TTC549 (cell line): ENCODE data around the gene KREMEN1.
"Not testable (repeated sequence)": the region's sequence is repeated elsewhere in the genome, so short reads cannot be mapped to it uniquely, and the experiment has no call there.

Source experiments
- FAIRE-seq: peaks from 2 replicates; lab custom pipeline; 2012; peaks lifted over from hg19 to GRCh38; lab: Jason Lieb, UNC

KREMEN1 gene

GRCh38 chr22:29072979-29073617 lies at the start of gene KREMEN1:
TSS of gene KREMEN1 (plus strand) at chr22:29073035. CDS start at chr22:29073131, 96 bp downstream.
- no peak for FAIRE-seq

GRCh38 chr22:29023172-29023796 lies 49.6 kb upstream of the KREMEN1 start:
- no peak for FAIRE-seq

DNA sequence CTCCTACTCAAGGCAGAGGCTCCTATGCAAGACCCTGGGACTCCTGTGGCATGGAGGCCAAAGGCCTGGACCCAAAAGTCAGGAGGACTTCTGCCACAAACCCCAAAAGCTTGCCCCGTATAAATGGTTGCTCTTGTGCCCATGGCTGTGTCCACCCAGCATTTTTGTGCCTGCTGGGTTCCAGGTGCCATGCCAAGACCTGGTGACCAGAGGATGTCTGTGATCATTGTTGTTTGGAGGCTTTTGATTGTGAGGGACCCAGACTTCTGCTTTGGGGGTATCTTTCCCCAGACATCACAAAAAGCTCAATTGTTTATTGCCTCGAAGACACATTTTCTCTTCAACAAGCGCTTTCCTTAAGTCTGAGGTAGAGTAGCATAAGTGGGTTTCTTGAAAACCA lies 46.3 kb upstream of the KREMEN1 start:
- no peak for FAIRE-seq

- FAIRE-seq: no peak
Observed at GRCh38 chr22:29028468-29028867, 44.4 kb upstream of the KREMEN1 start.

DNA sequence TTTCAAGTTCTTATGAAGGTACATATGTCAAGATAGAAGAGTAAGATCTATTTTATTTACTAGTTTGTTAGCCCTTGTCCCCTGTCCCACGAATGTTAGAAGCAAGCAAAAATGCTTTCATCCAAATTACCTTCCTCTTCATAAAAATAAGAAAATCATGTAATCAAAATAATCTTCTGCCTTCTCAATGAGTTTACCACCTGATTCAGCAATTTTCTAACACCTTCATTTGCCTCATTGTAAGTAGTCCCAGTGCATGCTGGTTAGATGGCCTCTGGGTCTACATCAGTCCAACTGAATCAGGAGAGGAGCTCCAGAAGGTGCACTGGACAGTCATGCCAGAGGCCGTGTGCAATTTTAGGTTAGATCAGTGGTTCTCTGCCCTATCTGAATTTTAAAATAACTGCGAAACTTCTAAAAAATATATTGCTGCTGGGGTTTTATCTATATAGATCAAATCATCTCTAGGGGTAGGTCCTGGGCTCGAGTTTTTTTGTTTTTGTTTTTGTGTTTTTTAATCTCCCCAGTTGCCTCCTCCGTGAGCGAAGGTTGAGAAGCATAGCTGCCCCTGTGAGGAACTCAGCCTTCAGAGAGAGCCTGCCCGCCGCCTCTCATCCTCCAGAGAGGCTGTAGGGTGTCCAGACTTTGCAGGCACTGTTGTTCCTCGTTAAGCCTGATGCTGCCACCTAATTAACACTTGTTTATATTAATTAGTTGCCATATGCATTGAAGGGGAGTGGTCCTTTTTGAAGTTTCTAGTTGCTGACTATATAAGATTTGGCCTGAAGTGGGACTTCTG lies 43.4 kb upstream of the KREMEN1 start:
- no peak for FAIRE-seq

GRCh38 chr22:29030016-29030617 lies 42.7 kb upstream of the KREMEN1 start:
- no peak for FAIRE-seq

- FAIRE-seq: no peak
Observed at GRCh38 chr22:29030618-29031226, 42.1 kb upstream of the KREMEN1 start.

DNA sequence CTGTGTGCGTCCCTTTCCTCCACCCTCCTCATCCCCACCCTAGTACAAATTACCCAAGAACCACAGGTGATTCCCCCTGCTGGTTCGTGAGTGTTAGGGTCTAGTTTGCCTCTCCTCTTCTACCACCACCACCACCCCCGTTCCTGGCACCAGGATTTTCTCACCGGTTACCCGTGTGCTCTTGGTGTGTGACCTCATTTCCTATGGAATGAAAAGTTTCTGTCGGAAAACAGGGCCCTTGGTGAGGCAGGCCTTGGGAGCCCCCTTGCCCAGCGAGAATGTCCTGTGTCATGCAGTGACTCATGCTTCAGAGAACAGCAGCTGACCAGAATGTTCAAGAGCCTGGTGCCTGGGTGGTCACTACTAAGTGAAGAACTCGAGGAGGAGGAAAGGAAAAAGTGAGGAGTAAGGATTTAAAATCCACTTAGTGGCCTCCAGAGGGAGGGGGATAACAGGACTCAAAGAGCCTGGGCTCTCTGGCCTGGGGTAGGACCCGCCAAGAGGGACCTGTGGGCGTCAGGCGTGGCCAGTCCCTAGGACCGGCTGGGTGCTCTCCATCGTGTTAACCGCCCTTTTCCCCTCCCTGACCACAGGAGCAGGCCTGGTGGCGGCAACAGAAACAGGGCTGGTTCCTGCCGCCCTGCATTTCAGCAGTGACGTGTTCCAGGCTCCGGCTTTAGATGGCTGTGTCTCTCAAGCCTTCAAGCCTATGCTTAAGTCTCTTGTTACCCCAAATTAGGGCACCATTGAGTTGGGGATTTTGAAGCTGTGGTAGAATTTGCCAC lies 41.4 kb upstream of the KREMEN1 start:
- no peak for FAIRE-seq

DNA sequence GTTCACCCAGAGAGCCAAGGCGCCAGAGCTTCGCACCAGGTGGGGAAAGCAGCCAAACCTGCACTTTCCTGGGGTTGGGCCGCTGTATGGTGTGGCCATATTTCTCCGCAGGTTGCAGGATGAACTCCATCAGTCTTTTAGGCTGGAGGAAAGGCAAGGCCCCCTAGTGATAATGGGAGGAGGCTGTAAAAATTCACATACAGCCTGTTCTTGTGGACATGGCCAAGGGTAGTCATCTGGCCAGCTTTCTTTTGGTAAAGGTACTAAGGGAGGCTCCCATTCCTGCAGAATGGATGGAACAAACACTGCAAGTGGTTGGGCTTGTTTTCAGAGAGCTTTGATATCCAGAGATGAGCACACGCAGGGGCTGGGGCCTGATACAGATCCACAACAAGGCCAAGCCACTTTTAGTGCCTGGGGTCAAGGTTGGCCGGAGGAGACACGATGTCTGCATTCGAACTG lies 40.8 kb upstream of the KREMEN1 start:
- no peak for FAIRE-seq

DNA sequence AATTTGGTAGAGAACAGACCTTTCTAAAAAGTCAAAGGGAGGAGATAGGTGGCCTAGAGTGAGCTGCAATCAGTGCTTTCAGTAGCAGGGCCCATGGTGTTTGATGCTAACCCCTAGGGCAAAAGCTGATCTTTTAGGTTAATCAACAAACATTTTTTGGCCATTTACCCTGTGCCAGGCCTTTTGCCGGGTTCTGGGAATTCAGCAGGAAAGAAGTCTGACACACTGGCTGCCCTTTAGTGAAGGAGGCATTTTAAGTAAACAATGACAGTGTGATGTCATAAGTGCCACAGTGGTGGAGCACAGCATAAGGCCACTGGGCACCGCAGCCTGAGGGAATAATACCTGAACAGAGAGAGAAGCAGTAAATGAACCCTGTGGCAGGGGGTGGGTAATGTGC lies 40.3 kb upstream of the KREMEN1 start:
- no peak for FAIRE-seq

- FAIRE-seq: no peak
Observed at GRCh38 chr22:29037340-29037932, 35.4 kb upstream of the KREMEN1 start.

GRCh38 chr22:29039148-29039547 lies 33.7 kb upstream of the KREMEN1 start:
- FAIRE-seq: no peak

- not testable (repeated sequence) for FAIRE-seq
Observed at GRCh38 chr22:29039684-29040083, 33.2 kb upstream of the KREMEN1 start.

GRCh38 chr22:29040385-29041275 lies 32.2 kb upstream of the KREMEN1 start:
- FAIRE-seq: no peak

DNA sequence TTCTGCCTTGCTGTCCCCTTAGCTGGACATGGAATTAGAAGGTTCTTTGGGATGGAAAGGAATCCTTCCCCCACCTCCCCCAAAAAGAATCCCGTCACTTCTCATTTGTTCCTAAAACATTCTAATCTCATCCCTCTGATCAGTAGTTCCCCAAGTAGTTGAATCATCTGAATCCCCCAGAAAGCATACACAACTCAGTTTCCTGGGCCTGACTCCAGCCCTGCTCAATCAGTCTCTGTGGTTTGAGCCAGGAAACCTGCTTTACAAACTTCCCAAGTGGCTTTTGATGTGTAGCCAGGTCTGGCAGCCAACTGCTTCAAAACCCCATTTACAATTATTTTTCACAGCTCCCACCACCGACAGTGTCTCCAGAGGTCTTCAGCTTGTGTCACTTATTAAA lies 31.4 kb upstream of the KREMEN1 start:
- no peak for FAIRE-seq

DNA sequence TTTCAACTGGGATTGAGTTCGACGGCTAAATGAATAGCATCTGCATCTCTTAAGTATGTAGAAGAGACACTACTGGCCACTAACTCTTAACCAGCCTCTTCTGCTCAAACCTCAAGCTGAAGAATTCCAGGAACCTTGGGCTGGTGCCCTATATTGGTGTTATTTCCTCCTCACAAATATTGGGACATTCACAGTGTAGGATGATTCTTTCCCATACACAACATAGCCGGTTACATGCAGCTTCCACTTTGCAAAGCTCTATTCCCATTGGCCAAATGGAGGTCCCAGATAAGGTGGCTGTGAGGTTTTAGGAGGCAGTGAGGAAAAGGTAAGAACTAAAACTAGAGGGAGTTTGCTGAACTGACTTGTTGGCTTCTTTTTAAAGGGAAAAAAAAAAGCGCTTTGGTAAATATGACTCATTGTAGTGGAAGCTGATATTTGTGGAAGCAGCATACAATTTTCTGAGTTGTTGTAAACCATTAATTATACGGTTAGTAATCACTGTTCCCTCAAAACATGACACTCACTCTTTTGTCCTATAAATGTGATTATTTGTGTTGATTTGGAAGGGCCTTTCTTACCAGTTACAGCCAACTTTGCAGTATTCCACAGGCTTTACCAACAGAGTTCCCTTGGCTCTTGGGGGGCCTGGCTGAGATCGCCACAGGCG lies 28.8 kb upstream of the KREMEN1 start:
- no peak for FAIRE-seq

DNA sequence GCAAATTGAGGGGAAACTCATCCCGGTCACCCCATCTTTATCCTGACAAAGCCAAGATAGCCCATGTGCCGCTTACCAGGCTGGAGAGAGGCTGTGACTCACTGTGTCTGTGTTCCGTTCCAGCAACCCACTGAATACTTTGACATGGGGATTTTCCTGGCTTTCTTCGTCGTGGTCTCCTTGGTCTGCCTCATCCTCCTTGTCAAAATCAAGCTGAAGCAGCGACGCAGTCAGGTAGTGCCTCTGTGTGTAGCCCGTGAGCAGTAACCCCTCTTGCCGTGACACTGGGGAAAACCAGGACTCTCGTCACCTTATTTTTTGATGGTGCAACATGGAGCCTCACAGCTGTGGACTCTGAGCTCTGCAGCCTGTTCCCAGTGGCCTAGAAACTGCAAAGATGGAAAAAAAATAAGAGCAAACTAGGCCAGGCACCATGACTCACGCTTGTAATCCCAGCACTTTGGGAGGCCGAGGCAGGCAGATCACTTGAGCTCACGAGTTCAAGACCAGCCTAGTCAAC lies 28.1 kb upstream of the KREMEN1 start:
- FAIRE-seq: no peak

GRCh38 chr22:29048822-29049654 lies 23.8 kb upstream of the KREMEN1 start:
- FAIRE-seq: no peak
